ENCODE results near the gene TNRC6C.

Gene TNRC6C

GRCh38 chr17:78041386-78042179, 83.1 kb downstream of the TNRC6C start:
- H3K27ac ChIP-seq, result peak overlapping the region; percentile 81
- TF ChIP-seq, protein P1, sequence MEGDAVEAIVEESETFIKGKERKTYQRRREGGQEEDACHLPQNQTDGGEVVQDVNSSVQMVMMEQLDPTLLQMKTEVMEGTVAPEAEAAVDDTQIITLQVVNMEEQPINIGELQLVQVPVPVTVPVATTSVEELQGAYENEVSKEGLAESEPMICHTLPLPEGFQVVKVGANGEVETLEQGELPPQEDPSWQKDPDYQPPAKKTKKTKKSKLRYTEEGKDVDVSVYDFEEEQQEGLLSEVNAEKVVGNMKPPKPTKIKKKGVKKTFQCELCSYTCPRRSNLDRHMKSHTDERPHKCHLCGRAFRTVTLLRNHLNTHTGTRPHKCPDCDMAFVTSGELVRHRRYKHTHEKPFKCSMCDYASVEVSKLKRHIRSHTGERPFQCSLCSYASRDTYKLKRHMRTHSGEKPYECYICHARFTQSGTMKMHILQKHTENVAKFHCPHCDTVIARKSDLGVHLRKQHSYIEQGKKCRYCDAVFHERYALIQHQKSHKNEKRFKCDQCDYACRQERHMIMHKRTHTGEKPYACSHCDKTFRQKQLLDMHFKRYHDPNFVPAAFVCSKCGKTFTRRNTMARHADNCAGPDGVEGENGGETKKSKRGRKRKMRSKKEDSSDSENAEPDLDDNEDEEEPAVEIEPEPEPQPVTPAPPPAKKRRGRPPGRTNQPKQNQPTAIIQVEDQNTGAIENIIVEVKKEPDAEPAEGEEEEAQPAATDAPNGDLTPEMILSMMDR (conservative IDR thresholded peaks at IDR 0.05), result no peak
- TF ChIP-seq ZFX (IDR thresholded peaks at IDR 0.05), result no peak

DNA sequence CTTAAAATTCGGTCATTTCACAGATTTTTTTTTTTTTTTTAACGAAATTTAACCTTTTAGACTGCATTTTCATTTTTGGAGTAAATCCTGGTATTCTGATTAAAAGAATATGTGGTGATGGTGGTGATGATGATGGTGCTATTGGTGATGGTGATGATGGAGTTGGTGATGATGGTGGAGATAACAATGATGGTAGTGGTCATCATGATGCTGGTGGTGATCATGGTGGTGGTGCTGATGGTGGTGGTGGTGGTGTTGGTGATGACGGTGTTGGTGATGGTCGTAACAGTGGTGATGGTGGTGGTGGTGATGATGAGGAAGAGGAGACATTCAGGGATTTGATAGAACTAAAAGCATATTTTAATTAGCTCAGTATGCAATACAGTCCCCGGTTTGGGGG, 84.0 kb downstream of the TNRC6C start:
- TF ChIP-seq, protein P1 (conservative IDR thresholded peaks at IDR 0.05), result no peak
- no peak for TF ChIP-seq ZFX (IDR thresholded peaks at IDR 0.05)

GRCh38 chr17:78043031-78043430, 84.5 kb downstream of the TNRC6C start:
- no peak overlapping the region for H3K27ac ChIP-seq
- TF ChIP-seq, protein P1 (conservative IDR thresholded peaks at IDR 0.05), result no peak

More for the DNA sequence above, 84.0 kb downstream of the TNRC6C start:
- H3K27ac ChIP-seq, result no peak overlapping the region

DNA sequence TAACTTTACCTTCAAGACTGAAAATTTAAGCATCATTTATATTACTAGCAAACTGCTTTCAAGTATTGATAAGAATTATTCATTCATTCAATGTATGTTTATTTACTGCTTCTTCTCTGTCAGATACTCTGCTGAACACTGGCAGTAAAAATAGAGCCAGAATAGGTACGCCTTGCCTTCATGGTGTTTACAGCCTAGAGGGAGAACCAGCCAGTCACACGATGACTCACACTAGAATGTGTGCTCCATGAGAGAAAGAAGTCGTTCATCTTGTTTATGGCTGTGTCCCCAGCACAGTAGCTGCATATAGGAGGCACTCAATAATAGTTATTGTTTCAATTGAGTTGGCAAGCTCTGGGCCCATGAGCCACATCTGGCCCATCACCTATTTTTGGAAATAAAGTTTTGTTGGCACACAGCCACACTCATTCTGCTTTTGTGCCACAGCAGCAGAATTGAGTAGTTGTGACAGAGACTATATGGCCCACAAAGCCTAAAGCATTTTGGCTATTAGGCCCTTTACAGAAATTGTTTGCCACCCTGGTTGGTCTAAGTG, 85.9 kb downstream of the TNRC6C start:
- no peak for TF ChIP-seq ZFX (IDR thresholded peaks at IDR 0.05)
- TF ChIP-seq, protein P1 (conservative IDR thresholded peaks at IDR 0.05), result no peak
- no peak overlapping the region for H3K27ac ChIP-seq

DNA sequence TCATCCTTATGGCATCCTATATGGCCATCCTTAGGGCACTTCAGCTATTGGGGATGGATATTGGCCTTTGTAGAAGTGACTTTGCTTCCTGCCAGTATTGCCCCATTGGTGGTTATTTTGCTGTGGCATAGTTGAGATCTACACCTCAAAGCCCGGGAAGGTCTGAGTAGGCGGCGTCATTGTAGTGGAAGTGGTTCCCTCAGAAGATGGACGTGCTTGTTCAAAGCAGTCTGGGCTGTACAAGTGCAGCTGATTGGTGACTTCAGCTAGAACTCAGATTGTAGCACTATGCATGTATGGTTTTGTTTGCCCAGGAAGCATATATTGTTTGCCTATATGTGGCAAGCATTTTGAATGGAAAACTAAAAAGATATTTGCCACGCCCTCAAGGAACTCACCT, 86.8 kb downstream of the TNRC6C start:
- H3K27ac ChIP-seq, result no peak overlapping the region
- TF ChIP-seq, protein P1 (conservative IDR thresholded peaks at IDR 0.05), result no peak
- no peak for TF ChIP-seq ZFX (IDR thresholded peaks at IDR 0.05)

- TF ChIP-seq, protein P1 (conservative IDR thresholded peaks at IDR 0.05), result no peak
- TF ChIP-seq ZFX (IDR thresholded peaks at IDR 0.05), result no peak
These were observed 88.4 kb downstream of the TNRC6C start for GRCh38 chr17:78046923-78047322.

More at GRCh38 chr17:78046923-78047322, 88.4 kb downstream of the TNRC6C start:
- H3K27ac ChIP-seq, result no peak overlapping the region
